GM19238 (cell line): ENCODE measurements around the gene NEUROD6.

Source experiments
- DNase-seq: peaks from one replicate; pipeline ENCODE4 v3.0.0; 2011; ENCODE audit warnings: low spot score; ENCODE audit not compliant: insufficient read length

NEUROD6 gene

GRCh38 chr7:31335161-31335856 is 5.2 kb downstream of the NEUROD6 start:
- no peak for DNase-seq

- no peak for DNase-seq
Observed at GRCh38 chr7:31333291-31333690, 7.2 kb downstream of the NEUROD6 start.

- no peak for DNase-seq
Observed at GRCh38 chr7:31327071-31327470, 13.5 kb downstream of the NEUROD6 start.

GRCh38 chr7:31326416-31326815 is 14.1 kb downstream of the NEUROD6 start:
- no peak for DNase-seq

- no peak for DNase-seq
Observed at GRCh38 chr7:31323101-31323500, 17.4 kb downstream of the NEUROD6 start.

GRCh38 chr7:31320675-31321074 is 19.9 kb downstream of the NEUROD6 start:
- no peak for DNase-seq

GRCh38 chr7:31318313-31318712 is 22.2 kb downstream of the NEUROD6 start:
- DNase-seq: no peak

- no peak for DNase-seq
Observed at GRCh38 chr7:31316876-31317275, 23.6 kb downstream of the NEUROD6 start.

- no peak for DNase-seq
Observed at GRCh38 chr7:31315758-31316157, 24.8 kb downstream of the NEUROD6 start.

GRCh38 chr7:31314781-31315180 is 25.7 kb downstream of the NEUROD6 start:
- no peak for DNase-seq

GRCh38 chr7:31312889-31313288 is 27.6 kb downstream of the NEUROD6 start:
- no peak for DNase-seq

GRCh38 chr7:31311552-31311951 is 29.0 kb downstream of the NEUROD6 start:
- no peak for DNase-seq

- no peak for DNase-seq
Observed at GRCh38 chr7:31310321-31310935, 30.1 kb downstream of the NEUROD6 start.

GRCh38 chr7:31309407-31309806 is 31.1 kb downstream of the NEUROD6 start:
- no peak for DNase-seq

- no peak for DNase-seq
Observed at GRCh38 chr7:31308652-31309051, 31.9 kb downstream of the NEUROD6 start.

- no peak for DNase-seq
Observed at GRCh38 chr7:31307972-31308371, 32.6 kb downstream of the NEUROD6 start.

- no peak for DNase-seq
Observed at GRCh38 chr7:31305260-31305659, 35.3 kb downstream of the NEUROD6 start.

GRCh38 chr7:31304446-31304845 is 36.1 kb downstream of the NEUROD6 start:
- DNase-seq: no peak

- DNase-seq: no peak
Observed at GRCh38 chr7:31302356-31302755, 38.2 kb downstream of the NEUROD6 start.

- no peak for DNase-seq
Observed at GRCh38 chr7:31299336-31299735, 41.2 kb downstream of the NEUROD6 start.

- no peak for DNase-seq
Observed at GRCh38 chr7:31290601-31291000, 49.9 kb downstream of the NEUROD6 start.
